ENCODE results near the gene TMEM164.
A peak's percentile ranks its signal among the peaks of the same experiment; 100 is the strongest.

Gene TMEM164

GRCh38 chrX:110062919-110063318, 60.0 kb downstream of the TMEM164 start:
- intact Hi-C loops (cut with DNase I): no loop called here
- no peak for DNase-seq

DNA sequence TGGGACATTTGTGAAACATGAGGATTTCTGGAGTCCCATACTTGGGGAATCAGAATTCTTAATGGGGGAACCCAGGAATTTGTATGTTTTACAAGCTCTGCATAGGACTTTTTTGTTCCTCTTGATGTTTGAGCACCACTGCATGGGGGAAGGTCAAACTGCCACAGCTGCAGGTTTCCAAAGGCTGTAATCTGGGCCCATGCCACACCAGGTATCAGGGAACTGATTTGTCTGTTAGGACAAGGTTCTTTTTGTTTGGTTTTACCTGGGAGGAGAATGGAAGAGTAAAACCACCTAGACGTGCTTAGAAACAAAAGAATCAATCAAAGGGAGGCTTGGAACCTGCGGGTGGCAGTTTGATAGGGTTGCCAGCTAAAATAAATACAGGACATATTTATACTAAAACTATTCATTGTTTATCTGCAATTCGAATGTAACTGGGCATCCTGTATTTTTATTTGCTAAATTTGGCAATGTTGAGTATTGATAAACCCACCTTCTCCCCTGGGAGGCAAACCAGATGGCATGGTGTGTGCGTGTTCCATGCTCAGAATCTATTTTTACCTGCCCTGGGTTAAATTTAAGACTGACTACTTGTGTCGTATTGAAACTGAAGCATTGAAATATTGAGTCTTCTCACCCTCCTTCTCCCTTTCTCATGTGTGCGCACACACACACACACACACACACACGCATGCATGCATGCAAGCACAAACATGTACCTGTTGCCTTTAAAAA, 63.7 kb downstream of the TMEM164 start:
- intact Hi-C loops (cut with DNase I): no loop called here
- DNase-seq: no peak

GRCh38 chrX:110070970-110071369, 68.1 kb downstream of the TMEM164 start:
- intact Hi-C loops (cut with DNase I): no loop called here

DNA sequence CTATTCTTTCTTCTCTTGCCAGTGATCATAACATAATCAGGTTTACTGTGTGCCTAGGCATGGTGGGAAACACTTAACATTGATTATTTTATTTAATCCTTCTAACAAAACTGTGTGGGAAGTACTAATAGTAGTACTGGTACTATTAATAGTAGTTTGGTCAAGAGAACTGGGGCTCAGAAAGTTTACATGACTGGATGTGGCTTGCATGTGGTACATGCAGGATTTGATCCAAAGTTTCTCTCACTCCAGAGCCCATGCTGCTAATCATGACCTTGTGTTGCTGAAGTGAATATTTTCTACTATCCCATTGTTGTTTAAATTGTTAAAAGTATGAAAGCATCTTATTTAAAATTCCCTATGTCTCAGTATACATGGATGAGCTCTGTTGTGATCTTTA, 78.4 kb downstream of the TMEM164 start:
- DNase-seq: no peak
- intact Hi-C loops (cut with DNase I): no loop called here

More at GRCh38 chrX:110070970-110071369, 68.1 kb downstream of the TMEM164 start:
- DNase-seq: no peak

DNA sequence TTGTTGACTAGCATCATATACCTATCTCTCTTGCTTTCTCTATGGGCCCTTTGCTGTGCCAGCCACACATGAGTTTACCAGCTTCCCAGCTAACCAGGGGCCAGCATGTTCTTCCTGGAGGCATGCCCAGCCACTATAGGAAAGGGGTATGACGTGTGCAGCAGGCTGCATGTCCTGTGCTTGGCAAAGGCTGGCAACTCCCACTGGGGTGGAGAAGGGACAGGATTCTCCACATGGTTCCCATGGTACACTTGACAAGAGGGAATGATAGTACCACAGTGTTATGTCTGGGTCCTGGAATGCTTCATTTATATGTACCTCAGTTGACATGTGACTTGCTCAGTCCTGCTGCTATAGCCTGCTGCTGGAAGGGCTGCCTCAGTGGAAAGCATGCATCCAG, 78.8 kb downstream of the TMEM164 start:
- peak in 3 of 10 donors; percentile 10 to 82 (median 33) for DNase-seq
- intact Hi-C loops (cut with DNase I): no loop called here

DNA sequence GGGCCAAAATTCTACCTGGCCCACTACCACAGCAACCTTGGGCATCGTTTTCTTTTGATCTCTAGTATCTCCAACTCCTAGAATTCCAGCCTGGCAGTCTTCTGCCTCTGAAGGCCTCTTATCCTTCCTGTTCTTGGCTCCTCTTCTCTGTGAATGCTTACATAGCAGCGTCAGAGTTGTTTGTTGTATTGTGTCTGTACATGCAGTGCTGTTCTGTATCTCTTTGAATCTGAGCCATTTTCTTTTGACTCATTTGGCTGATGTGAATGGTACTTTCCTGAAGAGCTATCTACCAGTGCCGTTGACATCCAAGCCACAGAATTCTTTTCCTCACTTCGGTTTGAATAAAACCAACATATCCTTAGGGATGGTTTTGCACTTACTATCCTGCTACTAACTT, 79.2 kb downstream of the TMEM164 start:
- intact Hi-C loops (cut with DNase I): no loop called here

DNA sequence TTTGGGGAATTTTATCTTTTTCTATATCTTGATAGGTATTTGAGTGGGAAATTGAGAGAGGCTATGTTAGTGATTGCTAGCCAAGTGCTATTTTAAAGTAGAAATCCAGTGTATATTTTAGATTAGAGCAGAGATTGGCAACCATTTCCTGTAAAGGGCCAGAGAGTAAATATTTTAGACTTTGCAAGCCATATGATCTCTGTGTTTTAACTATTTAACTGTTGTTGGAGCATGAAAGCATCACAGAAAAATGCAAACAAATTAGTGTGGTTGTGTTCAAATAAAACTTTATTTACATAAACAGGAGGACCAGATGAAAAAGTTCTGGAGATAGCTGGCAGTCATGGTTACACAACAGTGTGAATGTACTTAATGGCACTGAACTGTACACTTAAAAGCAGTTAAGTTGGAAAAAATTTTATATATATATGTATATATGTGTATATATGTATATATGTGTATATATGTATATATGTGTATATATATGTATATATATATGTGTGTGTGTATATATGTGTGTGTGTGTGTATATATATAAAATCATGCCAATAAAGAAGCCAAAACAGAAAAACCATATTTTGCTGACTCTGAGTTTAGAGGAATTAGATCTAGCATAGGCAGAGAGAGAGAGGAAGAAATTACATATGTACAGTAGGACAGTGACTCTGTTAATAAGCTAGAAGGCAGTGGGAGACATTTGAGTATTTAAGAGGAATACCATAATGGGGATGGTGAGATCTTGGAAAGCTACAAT, 83.4 kb downstream of the TMEM164 start:
- no peak for DNase-seq
- intact Hi-C loops (cut with DNase I): no loop called here

More for the DNA sequence above, 79.2 kb downstream of the TMEM164 start:
- no peak for DNase-seq

- no peak for DNase-seq
Observed at GRCh38 chrX:110086916-110087484, 84.1 kb downstream of the TMEM164 start.

DNA sequence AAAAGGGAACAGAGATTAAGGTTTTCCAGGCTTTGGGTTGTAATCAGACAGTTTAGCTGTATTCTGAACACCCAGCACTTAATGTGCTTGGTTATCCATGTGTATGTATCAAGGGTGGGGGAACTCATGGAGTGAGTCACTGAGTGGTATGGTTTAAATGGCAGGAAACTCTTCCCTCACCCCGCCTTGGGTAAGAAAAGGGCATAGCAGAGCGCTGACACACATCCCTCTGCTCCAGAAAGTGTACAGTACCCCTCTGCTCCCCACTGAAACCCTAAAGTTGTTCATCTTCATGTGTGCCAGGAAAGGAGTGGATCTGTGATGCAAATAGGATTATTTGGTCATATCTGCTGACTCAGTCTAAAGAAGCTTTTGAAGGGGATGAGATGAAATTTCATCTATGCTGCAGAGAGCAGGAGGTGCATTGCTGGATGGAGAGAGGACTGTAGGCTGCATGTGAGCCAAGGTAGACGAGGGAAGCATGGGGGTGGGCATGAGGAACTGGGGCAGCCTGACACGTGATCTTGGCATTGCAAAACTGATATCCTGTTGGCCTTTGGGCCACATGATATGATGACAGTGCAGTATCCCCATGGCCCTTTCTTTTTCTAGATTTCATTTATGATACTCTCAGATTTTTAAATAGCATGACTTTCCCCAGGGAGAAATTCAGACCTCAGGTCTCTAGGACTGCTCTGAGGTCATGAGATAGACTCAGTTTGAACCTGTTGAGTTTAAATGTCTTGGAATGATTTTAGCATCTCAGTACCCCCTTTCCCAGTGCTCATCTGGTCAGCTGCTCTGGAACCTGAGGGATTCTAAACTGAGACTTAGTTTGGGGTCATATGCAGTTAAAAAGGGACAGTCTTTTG, 84.8 kb downstream of the TMEM164 start:
- DNase-seq: no peak
- intact Hi-C loops (cut with DNase I): no loop called here

More at GRCh38 chrX:110086916-110087484, 84.1 kb downstream of the TMEM164 start:
- intact Hi-C loops (cut with DNase I): no loop called here

GRCh38 chrX:110089656-110090403, 86.9 kb downstream of the TMEM164 start:
- intact Hi-C loops (cut with DNase I): no loop called here
- DNase-seq: no peak

DNA sequence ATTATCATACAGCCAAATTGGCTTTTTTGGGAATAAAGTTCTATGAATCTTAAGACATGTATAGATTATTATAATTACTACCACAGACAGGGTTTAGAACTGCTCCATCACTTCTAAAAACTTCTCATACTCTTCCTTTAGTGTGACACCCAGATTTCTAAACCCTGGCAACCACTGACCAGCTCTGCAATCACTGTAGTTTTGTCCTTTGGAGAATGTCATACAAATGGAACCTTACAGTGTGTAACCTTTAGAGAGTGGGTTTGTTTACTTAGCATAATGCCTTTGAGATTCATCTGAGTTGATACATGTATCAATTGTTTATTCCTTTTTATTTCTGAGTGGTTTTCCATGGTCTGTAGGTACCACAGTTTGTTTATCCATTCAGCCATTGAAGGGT, 95.0 kb downstream of the TMEM164 start:
- intact Hi-C loops (cut with DNase I): no loop called here
- DNase-seq: no peak

DNA sequence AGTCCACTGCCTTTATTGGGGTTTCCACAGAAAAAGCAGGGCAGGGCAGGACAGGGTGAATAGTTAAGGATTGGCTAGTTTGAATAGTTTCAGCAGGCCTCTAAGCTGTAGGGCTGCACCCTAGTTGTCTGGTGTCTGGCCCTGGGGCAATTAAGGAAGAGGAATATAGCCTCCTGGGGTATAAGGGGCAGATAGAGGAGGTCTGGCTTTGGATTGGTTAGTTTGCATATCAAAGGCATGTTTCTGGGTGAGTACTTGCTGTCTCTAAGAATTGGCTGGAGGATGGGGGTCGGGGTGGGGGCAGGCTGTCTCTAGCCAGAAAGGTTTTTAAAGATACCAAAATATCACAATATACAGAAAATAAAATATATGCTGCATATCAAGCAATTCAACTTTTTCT, 100.4 kb downstream of the TMEM164 start:
- intact Hi-C loops (cut with DNase I): no loop called here
- DNase-seq: no peak

GRCh38 chrX:110104078-110104477, 101.2 kb downstream of the TMEM164 start:
- intact Hi-C loops (cut with DNase I): no loop called here
- DNase-seq: no peak

GRCh38 chrX:110108381-110108821, 105.5 kb downstream of the TMEM164 start:
- peak in 1 of 10 donors; percentile 13 for DNase-seq
- intact Hi-C loops (cut with DNase I): no loop called here

DNA sequence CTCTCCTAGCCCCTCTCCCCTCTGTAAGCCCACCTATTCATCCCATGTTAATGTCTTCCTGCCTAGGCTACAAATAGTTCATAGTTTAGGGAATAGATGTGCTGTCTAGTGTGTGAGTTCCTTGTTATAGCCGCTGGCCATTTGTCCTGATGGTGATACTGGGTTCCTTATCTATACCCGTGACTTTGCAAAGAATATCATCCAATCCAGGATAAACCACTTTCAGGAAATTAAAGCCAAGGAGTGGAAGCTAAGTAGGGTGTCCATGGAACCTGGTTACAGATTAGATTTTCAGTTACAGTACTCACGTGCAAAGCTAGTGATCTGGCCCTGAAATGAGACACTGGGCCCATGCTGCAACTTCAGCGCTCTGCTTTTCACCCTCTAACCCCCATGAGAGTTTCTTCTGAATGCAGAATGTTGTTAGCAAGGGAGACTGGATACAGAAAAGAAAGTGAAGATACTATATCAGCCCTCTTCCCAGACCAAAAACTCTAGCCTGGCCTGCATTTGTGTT, 111.4 kb downstream of the TMEM164 start:
- DNase-seq: no peak
- intact Hi-C loops (cut with DNase I): no loop called here

GRCh38 chrX:110116066-110116980, 113.4 kb downstream of the TMEM164 start:
- intact Hi-C loops (cut with DNase I): no loop called here
- DNase-seq: no peak

GRCh38 chrX:110118530-110118929, 115.6 kb downstream of the TMEM164 start:
- intact Hi-C loops (cut with DNase I): no loop called here
- DNase-seq: no peak

DNA sequence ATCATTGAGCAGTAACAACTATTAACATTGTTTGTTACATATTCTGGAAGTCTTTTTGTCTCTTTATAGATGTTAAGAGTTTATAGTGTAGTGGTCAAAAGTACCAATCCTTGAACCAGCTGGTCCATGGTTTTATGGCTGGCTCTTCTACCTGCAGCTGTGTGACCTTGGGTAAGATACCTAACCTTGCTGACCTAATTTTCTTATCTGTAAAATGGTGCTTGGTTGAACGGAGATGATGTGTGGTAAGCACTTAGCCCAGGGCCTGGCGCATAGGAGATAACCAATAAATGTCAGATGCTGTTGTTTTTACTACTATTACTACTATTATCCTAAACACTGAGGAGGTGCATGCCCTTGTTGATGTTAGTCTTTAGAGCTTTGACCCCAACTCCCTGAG, 116.6 kb downstream of the TMEM164 start:
- no peak for DNase-seq
- intact Hi-C loops (cut with DNase I): no loop called here

DNA sequence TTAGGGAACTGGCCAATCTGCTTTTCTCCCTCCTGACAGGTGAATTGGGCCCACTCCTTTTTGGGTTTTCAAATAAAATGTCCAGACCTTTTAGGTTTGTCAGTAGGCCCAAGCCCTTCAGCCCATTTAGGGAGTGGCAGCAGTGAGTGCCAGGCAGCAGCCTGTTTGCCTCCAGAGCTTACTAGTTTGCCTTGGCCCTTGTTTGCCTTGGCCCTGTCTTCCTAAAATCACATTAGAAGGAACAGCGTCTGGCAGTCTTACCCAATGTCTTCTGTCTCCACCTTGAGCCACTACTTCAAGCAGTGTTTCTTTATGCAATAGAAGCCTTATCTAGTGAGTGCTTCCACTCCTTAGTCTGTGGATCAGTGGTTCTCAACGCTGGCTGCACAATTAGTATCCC, 117.1 kb downstream of the TMEM164 start:
- peak in 1 of 10 donors; percentile 50 for DNase-seq
- intact Hi-C loops (cut with DNase I): no loop called here
